Panc1 (cell line): Measurements from ENCODE around the gene CACNG3.

Experiments used
- CTCF ChIP-seq: fragments of 450-650 bp; IDR thresholded peaks from 2 replicates; pipeline ENCODE4 v1.5.1; 2017; ENCODE audit warnings: mild to moderate bottlenecking
- POLR2AphosphoS5 ChIP-seq: IDR thresholded peaks from 2 replicates; pipeline ENCODE4 v1.6.1; 2012; ENCODE audit warnings: mild to moderate bottlenecking, low read depth, low read length, moderate library complexity
- SIN3A ChIP-seq: IDR thresholded peaks from 2 replicates; pipeline ENCODE4 v1.6.1; 2012; ENCODE audit warnings: low read depth, mild to moderate bottlenecking, low read length, moderate library complexity, borderline replicate concordance; ENCODE audit not compliant: insufficient read depth

DNA sequence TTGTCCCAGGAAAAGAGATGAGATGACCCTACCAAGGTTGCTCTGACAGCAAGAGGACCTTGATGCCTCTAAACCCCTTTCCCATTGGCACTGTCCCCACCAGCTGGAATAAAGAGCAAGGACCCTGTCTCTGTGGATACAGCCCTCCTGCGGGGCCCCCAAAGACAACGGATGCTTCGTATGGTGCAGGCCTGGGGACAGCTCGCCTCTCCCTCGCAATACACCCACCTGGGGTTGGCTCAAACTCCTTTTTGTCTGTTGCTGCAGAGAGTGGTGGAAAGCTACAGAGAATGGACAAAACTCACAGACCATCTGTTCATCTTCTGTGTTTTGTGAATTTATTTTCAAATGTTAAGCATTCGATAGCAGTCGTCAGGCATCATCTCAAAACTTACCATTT is 27.6 kb upstream of the CACNG3 start:
- no peak for TF ChIP-seq CTCF
- no peak for TF ChIP-seq POLR2AphosphoS5
- TF ChIP-seq SIN3A, result no peak
